ENCODE results near the gene CEP170B. TPM values are rescaled to one million over a fixed set of nuclear protein-coding genes. Genes with fewer than 3 reads are reported as not detected.
A peak's percentile ranks its signal among the peaks of the same experiment; 100 is the strongest.
"Not testable (repeated sequence)": the region's sequence is repeated elsewhere in the genome, so short reads cannot be mapped to it uniquely, and the experiment has no call there.

The CEP170B gene
- total and polyA plus RNA-seq, 2 donors (not counting 1 experiment from before 2014, with no cell fraction given) = 4.0 to 13.9 TPM

DNA sequence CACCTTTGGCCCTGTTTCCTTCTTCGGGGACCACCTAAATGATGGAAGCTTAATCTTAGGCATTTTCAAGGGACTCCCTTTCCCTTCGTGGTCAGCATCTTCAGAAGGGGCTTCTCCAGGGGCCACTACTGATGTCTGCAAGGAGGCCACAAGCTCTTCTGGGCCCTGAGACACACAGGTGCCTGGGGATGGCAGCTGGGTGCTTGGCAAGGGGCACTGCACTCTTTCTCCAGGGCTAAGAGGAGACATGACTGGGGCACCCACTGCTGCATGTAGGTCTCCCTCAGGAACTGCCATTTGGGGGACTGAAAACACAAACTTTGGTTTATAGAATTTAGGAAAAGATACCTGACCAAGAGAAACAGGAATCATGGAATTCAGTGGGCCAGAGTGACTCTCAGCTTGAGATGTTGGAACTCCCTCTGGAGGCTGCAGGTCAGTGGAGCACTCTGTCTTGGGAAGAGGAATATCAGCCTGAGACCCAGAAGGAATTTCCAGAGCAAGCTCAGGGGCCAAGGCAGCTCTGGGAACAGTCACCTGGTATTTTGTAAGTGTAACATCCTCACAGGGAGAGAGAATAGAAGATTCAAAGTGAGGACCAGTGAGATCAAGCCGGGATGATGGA is 75.6 kb downstream of the CEP170B start:
- H3K27me3 ChIP-seq (ENCODE audit: control insufficient read depth, insufficient read depth, low read length) = peaks cover 14% of the 10 kb centered on the region
- H3K79me2 ChIP-seq (ENCODE audit: control insufficient read depth, insufficient read depth, low read length) = no peaks in the 10 kb centered on the region
- TF ChIP-seq, protein P1, sequence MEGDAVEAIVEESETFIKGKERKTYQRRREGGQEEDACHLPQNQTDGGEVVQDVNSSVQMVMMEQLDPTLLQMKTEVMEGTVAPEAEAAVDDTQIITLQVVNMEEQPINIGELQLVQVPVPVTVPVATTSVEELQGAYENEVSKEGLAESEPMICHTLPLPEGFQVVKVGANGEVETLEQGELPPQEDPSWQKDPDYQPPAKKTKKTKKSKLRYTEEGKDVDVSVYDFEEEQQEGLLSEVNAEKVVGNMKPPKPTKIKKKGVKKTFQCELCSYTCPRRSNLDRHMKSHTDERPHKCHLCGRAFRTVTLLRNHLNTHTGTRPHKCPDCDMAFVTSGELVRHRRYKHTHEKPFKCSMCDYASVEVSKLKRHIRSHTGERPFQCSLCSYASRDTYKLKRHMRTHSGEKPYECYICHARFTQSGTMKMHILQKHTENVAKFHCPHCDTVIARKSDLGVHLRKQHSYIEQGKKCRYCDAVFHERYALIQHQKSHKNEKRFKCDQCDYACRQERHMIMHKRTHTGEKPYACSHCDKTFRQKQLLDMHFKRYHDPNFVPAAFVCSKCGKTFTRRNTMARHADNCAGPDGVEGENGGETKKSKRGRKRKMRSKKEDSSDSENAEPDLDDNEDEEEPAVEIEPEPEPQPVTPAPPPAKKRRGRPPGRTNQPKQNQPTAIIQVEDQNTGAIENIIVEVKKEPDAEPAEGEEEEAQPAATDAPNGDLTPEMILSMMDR (conservative IDR thresholded peaks at IDR 0.05 in 1 of 2, IDR thresholded peaks at IDR 0.05 in 1 of 2; ENCODE audit: low read depth in 1 of 2, low read length in 2 of 2) = peak in 1 of 2 donors; percentile 9
- no peak for TF ChIP-seq EZH2 (IDR thresholded peaks at IDR 0.05; ENCODE audit: low read length, missing control alignments)
- no peak overlapping the region for H3K9ac ChIP-seq (ENCODE audit: insufficient read depth, low read length)
- no peaks in the 10 kb centered on the region for H3K36me3 ChIP-seq (ENCODE audit: control insufficient read depth, insufficient read depth, low read length)
- H3K4me1 ChIP-seq (ENCODE audit: control insufficient read depth, extremely low read depth, insufficient read depth, low read length) = no peaks in the 10 kb centered on the region
- no peak for DNase-seq (ENCODE audit: low read depth in 2 of 2)
- no peaks in the 10 kb centered on the region for H4K20me1 ChIP-seq (ENCODE audit: control insufficient read depth, extremely low read depth, insufficient read depth, low read length)
- H3K4me3 ChIP-seq (replicated peaks in 1 of 4; ENCODE audit: control extremely low read depth in 1 of 4, insufficient read depth in 1 of 4, low read depth in 3 of 4, low read length in 4 of 4) = no peak overlapping the region
- H3K27ac ChIP-seq (ENCODE audit: insufficient read depth, low read length) = no peak overlapping the region
- no peak overlapping the region for H3K4me2 ChIP-seq (ENCODE audit: extremely low read depth, insufficient read depth, low read length)
- no peak overlapping the region for H2AFZ ChIP-seq (ENCODE audit: low read length)
- H3K9me3 ChIP-seq (ENCODE audit: control insufficient read depth, insufficient read depth, low read depth, low read length) = no peaks in the 10 kb centered on the region

- Histone ChIP-seq H3K27ac (ENCODE audit: insufficient read depth, low read length) (no peak overlapping the region), H3K9me3 (ENCODE audit: control insufficient read depth, insufficient read depth, low read depth, low read length) (no peaks in the 10 kb centered on the region), H3K79me2 (ENCODE audit: control insufficient read depth, insufficient read depth, low read length) (no peaks in the 10 kb centered on the region), H2AFZ (ENCODE audit: low read length) (no peak overlapping the region), H3K9ac (ENCODE audit: insufficient read depth, low read length) (no peak overlapping the region), H4K20me1 (ENCODE audit: control insufficient read depth, extremely low read depth, insufficient read depth, low read length) (no peaks in the 10 kb centered on the region), H3K4me3 (replicated peaks in 1 of 4; ENCODE audit: control extremely low read depth in 1 of 4, insufficient read depth in 1 of 4, low read depth in 3 of 4, low read length in 4 of 4) (no peak overlapping the region), H3K36me3 (ENCODE audit: control insufficient read depth, insufficient read depth, low read length) (no peaks in the 10 kb centered on the region), H3K4me2 (ENCODE audit: extremely low read depth, insufficient read depth, low read length) (no peak overlapping the region), H3K4me1 (ENCODE audit: control insufficient read depth, extremely low read depth, insufficient read depth, low read length) (no peaks in the 10 kb centered on the region), H3K27me3 (ENCODE audit: control insufficient read depth, insufficient read depth, low read length) (peaks cover 14% of the 10 kb centered on the region)
- TF ChIP-seq, protein P1 (conservative IDR thresholded peaks at IDR 0.05 in 1 of 2, IDR thresholded peaks at IDR 0.05 in 1 of 2; ENCODE audit: low read depth in 1 of 2, low read length in 2 of 2) = no peak
- TF ChIP-seq EZH2 (IDR thresholded peaks at IDR 0.05; ENCODE audit: low read length, missing control alignments) = no peak
- DNase-seq (ENCODE audit: low read depth in 2 of 2) = no peak
Observed at GRCh38 chr14:104941508-104942365, 76.7 kb downstream of the CEP170B start.

DNA sequence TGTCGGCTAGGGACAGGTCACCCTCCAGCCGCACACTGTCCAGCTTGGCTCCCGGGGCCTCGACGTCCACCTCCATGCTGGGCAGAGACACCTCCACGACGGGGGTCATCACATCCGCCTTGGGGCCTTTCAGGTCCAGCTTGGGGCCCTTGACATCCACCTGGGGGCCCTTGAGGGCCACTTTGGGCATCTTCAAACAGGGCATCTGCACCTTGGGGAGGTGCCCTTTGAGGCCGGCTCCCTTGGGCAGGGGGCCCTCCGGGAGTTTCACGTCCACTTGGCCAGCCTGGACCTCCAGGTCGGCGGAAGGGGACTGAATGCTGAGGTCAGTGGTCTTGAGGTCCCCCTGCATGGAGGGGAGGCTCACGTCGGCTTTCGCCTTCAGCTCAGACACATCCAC is 77.5 kb downstream of the CEP170B start:
- no peak for DNase-seq (ENCODE audit: low read depth in 2 of 2)
- no peak for TF ChIP-seq EZH2 (IDR thresholded peaks at IDR 0.05; ENCODE audit: low read length, missing control alignments)
- TF ChIP-seq, protein P1 (conservative IDR thresholded peaks at IDR 0.05 in 1 of 2, IDR thresholded peaks at IDR 0.05 in 1 of 2; ENCODE audit: low read depth in 1 of 2, low read length in 2 of 2) = no peak
- H3K9ac ChIP-seq (ENCODE audit: insufficient read depth, low read length) = no peak overlapping the region
- no peak overlapping the region for H2AFZ ChIP-seq (ENCODE audit: low read length)
- H3K4me2 ChIP-seq (ENCODE audit: extremely low read depth, insufficient read depth, low read length) = no peak overlapping the region
- H3K4me1 ChIP-seq (ENCODE audit: control insufficient read depth, extremely low read depth, insufficient read depth, low read length) = no peaks in the 10 kb centered on the region
- H3K4me3 ChIP-seq (replicated peaks in 1 of 4; ENCODE audit: control extremely low read depth in 1 of 4, insufficient read depth in 1 of 4, low read depth in 3 of 4, low read length in 4 of 4) = no peak overlapping the region
- H4K20me1 ChIP-seq (ENCODE audit: control insufficient read depth, extremely low read depth, insufficient read depth, low read length) = no peaks in the 10 kb centered on the region
- no peaks in the 10 kb centered on the region for H3K79me2 ChIP-seq (ENCODE audit: control insufficient read depth, insufficient read depth, low read length)
- H3K9me3 ChIP-seq (ENCODE audit: control insufficient read depth, insufficient read depth, low read depth, low read length) = no peaks in the 10 kb centered on the region
- no peaks in the 10 kb centered on the region for H3K36me3 ChIP-seq (ENCODE audit: control insufficient read depth, insufficient read depth, low read length)
- H3K27ac ChIP-seq (ENCODE audit: insufficient read depth, low read length) = no peak overlapping the region
- H3K27me3 ChIP-seq (ENCODE audit: control insufficient read depth, insufficient read depth, low read length) = peaks cover 14% of the 10 kb centered on the region

DNA sequence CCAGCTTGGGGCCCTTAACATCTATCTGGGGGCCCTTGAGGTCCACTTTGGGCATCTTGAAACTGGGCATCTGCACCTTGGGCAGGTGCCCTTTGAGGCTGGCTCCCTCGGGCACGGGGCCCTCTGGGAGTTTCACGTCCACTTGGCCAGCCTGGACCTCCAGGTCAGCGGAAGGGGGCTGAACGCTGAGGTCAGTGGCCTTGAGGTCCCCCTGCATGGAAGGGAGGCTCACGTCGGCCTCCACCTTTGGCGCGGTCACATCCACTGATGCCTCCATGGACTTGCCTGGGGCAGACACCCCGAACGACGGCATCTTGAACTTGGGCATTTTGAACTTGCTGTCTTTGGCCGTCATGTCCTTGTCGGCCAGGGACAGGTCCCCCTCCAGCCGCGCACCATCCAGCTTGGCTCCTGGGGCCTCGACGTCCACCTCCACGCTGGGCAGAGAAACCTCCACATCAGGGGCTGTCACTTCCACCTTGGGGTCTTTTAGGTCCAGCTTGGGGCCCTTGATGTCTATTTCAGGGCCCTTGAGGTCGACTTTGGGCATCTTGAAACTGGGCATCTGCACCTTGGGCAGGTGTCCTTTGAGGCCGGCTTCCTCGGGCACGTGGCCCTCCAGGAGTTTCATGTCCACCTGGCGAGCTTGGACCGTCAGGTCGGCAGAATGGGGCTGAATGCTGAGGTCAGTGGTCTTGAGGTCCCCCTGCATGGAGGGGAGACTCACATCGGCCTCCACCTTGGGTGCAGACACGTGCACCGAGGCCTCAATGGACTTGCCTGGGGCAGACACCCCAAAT is 78.3 kb downstream of the CEP170B start:
- not testable (repeated sequence) for H3K4me2 ChIP-seq (ENCODE audit: extremely low read depth, insufficient read depth, low read length); H4K20me1 ChIP-seq (ENCODE audit: control insufficient read depth, extremely low read depth, insufficient read depth, low read length); H3K27ac ChIP-seq (ENCODE audit: insufficient read depth, low read length); H3K79me2 ChIP-seq (ENCODE audit: control insufficient read depth, insufficient read depth, low read length); H3K4me3 ChIP-seq (replicated peaks in 1 of 4; ENCODE audit: control extremely low read depth in 1 of 4, insufficient read depth in 1 of 4, low read depth in 3 of 4, low read length in 4 of 4); H3K9me3 ChIP-seq (ENCODE audit: control insufficient read depth, insufficient read depth, low read depth, low read length); DNase-seq (ENCODE audit: low read depth in 2 of 2); H3K36me3 ChIP-seq (ENCODE audit: control insufficient read depth, insufficient read depth, low read length); H3K4me1 ChIP-seq (ENCODE audit: control insufficient read depth, extremely low read depth, insufficient read depth, low read length); H2AFZ ChIP-seq (ENCODE audit: low read length); H3K9ac ChIP-seq (ENCODE audit: insufficient read depth, low read length)
- H3K27me3 ChIP-seq (ENCODE audit: control insufficient read depth, insufficient read depth, low read length) = peaks cover 11% of the 10 kb centered on the region

Data from fibroblast of lung (primary cell).